Hematopoietic multipotent progenitor cell treated with erythropoietin and hydrocortisone succinate and interleukin-3 and kit ligand, for 15 days (in vitro differentiated cells): Measurements from ENCODE around the gene GTPBP1.

ENCODE experiments used
- DNase-seq: peaks from one replicate; pipeline ENCODE4 v3.0.0-alpha.2; 2015; ENCODE audit warnings: low spot score

Gene GTPBP1

DNA sequence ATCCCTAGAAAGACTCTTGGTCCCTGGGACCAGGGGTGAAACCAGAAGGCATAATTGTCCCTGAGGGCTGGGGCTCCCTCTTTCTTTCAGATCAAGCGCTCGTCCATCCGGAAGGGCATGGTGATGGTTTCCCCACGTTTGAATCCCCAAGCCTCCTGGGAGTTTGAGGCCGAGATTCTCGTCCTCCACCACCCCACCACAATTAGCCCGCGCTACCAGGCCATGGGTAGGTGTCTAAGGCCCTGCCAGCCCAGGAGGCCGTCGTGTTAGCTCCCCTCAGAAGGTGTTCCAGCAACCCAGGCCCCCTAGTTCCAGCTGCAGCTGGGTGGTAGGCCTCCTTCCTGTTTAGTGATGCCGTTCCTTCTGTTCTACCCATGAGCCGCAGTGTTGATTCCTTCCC, 21.4 kb downstream of the GTPBP1 start:
- DNase-seq, result no peak

DNA sequence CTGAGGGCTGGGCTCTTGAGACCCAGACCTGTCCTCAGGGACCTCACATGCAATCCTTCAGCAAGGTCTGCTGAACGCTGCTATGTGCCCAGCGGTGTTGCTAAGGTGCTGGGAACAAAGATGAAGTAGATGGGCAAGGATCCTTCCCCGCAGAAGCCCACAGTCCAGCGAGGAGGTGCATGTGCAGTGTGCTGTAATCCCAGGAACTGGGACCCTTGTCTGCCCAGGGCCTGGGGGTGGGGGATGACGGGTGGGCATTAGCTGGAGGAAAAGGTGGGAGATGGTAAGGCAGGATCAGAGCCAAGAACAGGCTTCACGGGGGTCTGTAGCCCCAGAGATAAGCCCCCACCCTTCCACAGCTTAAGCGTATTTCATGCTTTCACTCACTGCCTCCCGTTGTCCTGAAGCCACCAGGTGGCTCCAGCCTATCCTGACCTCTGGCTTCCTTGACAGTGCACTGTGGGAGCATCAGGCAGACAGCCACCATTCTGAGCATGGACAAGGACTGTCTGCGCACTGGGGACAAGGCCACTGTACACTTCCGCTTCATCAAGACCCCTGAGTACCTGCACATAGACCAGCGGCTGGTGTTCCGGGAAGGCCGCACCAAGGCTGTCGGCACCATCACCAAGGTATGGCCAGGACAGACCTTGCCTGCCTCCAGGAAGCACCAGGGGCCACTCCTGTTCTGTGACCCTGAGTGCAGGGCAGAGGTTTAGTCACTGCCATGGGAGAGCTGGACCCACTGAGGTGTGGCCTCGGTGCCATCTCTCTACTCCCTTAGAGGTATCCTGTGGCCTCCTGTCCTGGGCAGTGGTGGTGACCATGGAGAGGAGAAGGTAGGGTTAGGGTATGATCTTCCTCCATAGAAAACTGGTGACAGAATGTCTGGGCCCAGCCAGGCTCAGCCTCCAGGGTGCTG, 22.0 kb downstream of the GTPBP1 start:
- DNase-seq, result no peak

- no peak for DNase-seq
Observed at GRCh38 chr22:38728871-38729796, 23.4 kb downstream of the GTPBP1 start.

- no peak for DNase-seq
Observed at GRCh38 chr22:38729946-38730345, 24.2 kb downstream of the GTPBP1 start.

DNA sequence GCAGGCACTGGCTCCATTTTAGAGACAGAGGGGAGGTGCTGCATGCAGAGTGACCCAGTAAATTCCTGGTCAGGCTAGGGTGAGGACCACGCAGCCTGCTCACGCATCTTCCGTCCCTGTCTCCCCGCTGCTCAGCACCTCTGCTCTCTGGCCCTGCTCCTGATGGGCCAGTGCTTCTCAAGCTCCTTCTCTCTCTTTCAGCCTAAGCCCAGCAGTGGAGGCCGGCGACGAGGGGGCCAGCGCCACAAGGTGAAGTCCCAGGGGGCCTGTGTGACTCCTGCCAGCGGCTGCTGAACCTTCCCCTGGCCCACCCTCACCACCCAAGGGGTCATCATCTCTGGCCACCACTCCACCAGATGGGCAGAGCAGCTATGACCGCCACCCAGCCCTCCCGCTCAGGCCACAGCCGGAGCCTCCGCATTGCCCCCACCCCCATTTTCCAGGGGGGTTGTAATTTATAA, 24.7 kb downstream of the GTPBP1 start:
- DNase-seq, result no peak

DNA sequence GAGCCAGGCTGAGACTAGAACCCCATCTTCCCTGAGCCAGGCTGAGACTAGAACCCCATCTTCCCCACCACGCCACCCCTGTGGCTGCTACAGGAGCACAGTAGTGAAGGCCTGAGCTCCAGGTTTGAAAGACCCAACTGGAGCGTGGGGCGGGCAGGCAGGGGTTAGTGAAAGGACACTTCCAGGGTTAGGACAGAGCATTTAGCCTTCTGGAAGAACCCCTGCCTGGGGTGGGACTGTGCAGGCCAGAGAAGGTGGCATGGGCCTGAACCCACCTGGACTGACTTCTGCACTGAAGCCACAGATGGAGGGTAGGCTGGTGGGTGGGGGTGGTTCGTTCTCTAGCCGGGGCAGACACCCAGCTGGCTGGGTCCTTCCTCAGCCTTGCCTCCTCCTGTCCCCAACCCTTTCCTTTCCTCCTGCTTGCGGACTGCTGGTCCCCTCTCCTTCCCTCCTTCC, 26.0 kb downstream of the GTPBP1 start:
- DNase-seq, result no peak

- DNase-seq, result no peak
Observed at GRCh38 chr22:38732251-38732815, 26.6 kb downstream of the GTPBP1 start.

- peak; percentile 70 for DNase-seq
Observed at GRCh38 chr22:38733329-38733723, 27.6 kb downstream of the GTPBP1 start.

DNA sequence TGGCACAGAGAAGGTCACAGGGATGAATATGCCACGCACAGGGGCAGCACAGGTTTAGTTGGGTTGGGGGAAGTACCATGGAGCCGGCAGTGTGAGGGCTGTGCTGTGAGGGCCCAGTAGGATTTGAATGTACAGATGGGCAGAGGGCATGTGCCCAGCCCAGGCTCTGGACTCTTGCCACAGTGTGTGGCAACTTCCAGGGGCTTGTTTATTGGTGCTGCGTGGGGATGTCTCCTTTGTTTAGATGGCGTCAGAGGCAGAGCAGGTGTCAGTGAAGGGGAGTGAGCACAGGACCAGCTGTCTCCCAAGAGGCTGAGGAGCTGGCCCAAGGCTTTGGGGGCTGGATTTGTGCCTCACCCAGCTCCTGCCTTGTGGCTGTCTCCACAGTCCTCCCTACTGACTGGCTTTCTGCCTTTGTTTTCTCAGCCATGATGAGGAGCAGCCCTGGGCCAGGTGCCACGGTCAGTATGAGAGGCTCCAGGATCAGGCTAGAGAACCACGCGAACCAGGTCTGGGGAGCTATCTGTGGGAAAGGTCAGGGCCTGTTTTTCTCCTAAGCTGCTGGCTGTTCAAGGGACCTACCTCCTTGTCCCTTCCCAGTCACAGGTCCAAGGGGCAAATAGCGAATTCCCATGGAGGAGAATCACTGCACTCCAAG, 28.1 kb downstream of the GTPBP1 start:
- no peak for DNase-seq

GRCh38 chr22:38734421-38735100, 28.8 kb downstream of the GTPBP1 start:
- DNase-seq, result no peak

GRCh38 chr22:38735126-38735464, 29.4 kb downstream of the GTPBP1 start:
- no peak for DNase-seq

DNA sequence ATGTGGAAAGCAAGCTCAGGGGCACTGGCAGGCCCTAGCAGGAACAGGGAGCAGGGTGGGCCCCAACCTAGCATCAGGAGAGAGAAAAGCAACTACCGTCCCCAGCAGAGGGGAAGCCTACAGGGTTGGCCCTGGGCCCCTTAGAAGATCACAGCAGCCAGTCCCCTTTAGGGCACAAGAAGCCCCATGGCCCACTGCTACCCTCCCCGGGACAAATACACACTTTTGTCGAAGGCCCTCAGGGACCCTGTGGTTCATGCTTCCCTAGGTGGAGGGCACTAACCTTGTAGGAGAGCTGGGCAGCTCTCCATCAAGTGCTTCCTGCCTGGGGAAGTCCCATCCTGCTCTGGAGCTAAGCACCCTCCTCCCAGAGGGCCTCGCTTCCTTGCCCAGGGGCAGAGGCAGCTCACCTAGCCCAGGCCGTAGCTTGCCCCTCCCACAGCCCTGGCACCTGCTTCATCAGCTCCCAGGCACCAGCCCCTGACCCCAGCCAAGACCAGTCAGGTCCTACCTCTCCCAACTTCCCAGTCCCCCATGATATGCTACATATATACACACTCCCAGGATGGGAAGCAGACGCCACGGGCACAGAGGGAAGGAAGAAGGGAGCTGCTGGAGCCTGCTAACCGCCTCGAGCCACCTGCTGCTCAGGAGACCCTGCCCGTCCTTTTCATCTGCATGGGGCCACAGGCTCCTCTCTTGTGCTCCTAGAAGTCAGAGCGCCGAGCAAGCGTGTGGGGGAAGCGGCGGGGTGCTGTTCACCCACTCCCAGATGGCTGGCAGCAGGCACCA, 29.9 kb downstream of the GTPBP1 start:
- DNase-seq, result no peak

DNA sequence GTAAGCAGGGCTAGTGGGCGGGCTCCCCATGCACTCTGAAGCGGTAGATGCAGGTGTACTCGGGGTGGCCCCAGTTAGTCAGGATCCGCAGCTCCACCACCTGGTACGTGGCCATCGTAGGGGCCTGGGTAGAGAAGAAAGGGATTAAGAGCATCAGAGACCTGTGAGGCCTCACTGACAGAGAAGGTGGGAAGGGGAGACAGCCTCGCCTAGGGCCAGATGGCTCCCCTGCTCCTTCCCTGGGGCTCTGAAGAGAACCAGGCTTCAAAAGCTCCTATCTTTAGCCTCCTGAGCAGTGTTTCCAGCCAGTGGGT, 30.5 kb downstream of the GTPBP1 start:
- no peak for DNase-seq

- no peak for DNase-seq
Observed at GRCh38 chr22:38737302-38738060, 31.7 kb downstream of the GTPBP1 start.

- DNase-seq, result no peak
Observed at GRCh38 chr22:38738475-38739070, 32.8 kb downstream of the GTPBP1 start.

GRCh38 chr22:38739300-38740055, 33.7 kb downstream of the GTPBP1 start:
- no peak for DNase-seq

DNA sequence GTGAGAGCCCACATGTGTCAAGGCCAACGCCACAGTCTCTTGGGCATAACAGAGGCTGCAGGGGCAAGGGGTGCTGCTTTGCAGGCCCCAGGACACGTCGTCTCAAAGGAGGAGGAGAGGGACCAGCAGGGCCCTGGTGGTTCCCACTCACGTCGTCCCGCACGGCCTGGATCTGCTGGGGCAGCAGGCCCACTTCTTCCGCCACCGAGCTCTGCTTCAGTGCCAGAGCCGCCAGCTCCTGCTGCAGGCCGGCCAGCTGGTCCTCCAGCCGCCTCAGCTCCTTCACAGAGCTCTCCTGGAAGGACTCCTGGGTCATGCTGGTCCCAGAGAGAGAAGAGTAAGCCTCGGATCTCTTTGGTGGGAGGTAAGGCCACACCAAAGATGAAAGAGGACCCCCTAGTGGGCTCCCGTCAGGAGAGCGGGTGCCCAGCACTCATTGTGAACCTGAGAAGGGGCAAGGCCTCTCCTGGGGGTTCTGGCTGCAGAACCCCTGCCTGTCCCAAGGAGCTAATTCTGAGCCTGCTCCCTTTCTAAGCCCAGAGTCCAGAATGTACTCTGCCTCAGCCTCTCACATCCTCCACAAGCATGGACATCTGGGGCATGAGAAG, 34.5 kb downstream of the GTPBP1 start:
- DNase-seq, result no peak

DNA sequence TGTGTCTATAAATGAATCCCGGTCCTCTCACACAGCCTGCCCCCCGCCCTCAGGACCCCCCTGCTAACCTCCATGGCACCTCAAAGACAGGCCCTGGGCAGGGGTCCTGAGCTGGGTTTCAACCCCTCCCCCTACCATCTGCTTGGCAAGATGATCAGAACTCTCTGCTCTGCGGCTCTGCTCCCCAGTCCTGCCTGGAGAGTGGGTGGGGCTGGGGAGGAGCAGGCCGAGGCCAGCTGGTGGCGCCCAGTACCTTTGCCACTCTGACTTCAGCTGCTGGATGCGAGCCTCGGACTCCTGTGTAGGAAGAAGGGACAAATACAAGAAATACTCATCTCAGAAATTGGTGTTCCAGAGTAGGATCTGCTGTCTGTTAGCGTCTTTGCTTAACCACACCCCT, 35.0 kb downstream of the GTPBP1 start:
- DNase-seq, result no peak
